ENCODE measurements around the gene ZNF592. TPM values are rescaled to one million over a fixed set of nuclear protein-coding genes. Genes with fewer than 3 reads are reported as not detected.

The ZNF592 gene
- total and polyA plus RNA-seq, 5 experiments from 2014 or later = 3.2 to 40.7 (median 9.4) TPM

- Mint-ChIP-seq H3K4me1 (peaks cover 8 to 34% (median 23%) of the 10 kb centered on the region in 4 donors), H3K27me3 (no peaks in the 10 kb centered on the region), H3K9me3 (no peaks in the 10 kb centered on the region), H3K36me3 (peaks cover 0 to 49% (median 9%) of the 10 kb centered on the region in 3 donors), H3K4me3 (no peak overlapping the region), H3K27ac (peak overlapping the region in 9 of 10 donors; percentile 9 to 85 (median 69))
- POLR2A ChIA-PET = interaction anchor here (1.4 kb wide), 1 partner anchor 15 kb away, joined by 3 read pairs; no protein-coding TSS in a partner anchor
- ATAC-seq (no peak), DNase-seq (no peak)
Measured at GRCh38 chr15:84764585-84764984, 16.2 kb downstream of the ZNF592 start.

GRCh38 chr15:84764989-84765388 lies 16.6 kb downstream of the ZNF592 start:
- DNase-seq = no peak
- ATAC-seq = no peak
- POLR2A ChIA-PET = interaction anchor here (1.4 kb wide), 1 partner anchor 15 kb away, joined by 3 read pairs; no protein-coding TSS in a partner anchor
- Mint-ChIP-seq H3K36me3 (peaks cover 0 to 51% (median 9%) of the 10 kb centered on the region in 3 donors), H3K4me1 (peaks cover 11 to 37% (median 27%) of the 10 kb centered on the region in 4 donors), H3K27ac (peak overlapping the region in 8 of 10 donors; percentile 9 to 77 (median 66)), H3K27me3 (no peaks in the 10 kb centered on the region), H3K9me3 (no peaks in the 10 kb centered on the region), H3K4me3 (peak overlapping the region in 1 of 10 donors; percentile 20)

DNA sequence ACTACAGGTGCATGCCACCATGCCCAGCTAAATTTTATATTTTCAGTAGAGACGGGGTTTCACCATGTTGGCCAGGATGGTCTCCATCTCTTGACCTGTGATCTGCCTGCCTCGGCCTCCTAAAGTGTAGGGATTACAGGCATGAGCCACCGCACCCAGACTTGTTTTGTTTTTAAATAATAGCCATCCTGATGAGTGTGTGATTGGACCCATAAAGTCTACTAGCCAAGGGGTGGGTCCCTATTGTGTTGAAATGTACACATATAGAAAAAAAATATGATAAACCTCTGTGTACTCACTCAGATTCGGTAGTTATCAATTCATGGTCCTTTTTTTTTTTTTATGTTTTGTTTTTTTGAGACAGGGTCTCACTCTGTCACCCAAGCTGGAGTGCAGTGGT lies 17.3 kb downstream of the ZNF592 start:
- Mint-ChIP-seq H3K36me3 (peaks cover 0 to 54% (median 9%) of the 10 kb centered on the region in 3 donors), H3K27ac (peak overlapping the region in 2 of 10 donors; percentile 32 to 72), H3K27me3 (no peaks in the 10 kb centered on the region), H3K4me1 (peaks cover 15 to 42% (median 32%) of the 10 kb centered on the region in 4 donors), H3K4me3 (no peak overlapping the region), H3K9me3 (no peaks in the 10 kb centered on the region)
- ATAC-seq (no peak), DNase-seq (no peak)
- POLR2A ChIA-PET = no interaction called here

GRCh38 chr15:84766461-84767035 lies 18.2 kb downstream of the ZNF592 start:
- no peaks in the 10 kb centered on the region for H3K27me3 Mint-ChIP-seq
- DNase-seq (no peak), ATAC-seq (no peak)
- POLR2A ChIA-PET = no interaction called here
- H3K36me3 Mint-ChIP-seq = peaks cover 0 to 56% (median 9%) of the 10 kb centered on the region in 3 donors
- peak overlapping the region in 4 of 10 donors; percentile 3 to 52 (median 22) for H3K27ac Mint-ChIP-seq
- no peaks in the 10 kb centered on the region for H3K9me3 Mint-ChIP-seq
- H3K4me1 Mint-ChIP-seq = peaks cover 23 to 50% (median 39%) of the 10 kb centered on the region in 4 donors
- H3K4me3 Mint-ChIP-seq = no peak overlapping the region

DNA sequence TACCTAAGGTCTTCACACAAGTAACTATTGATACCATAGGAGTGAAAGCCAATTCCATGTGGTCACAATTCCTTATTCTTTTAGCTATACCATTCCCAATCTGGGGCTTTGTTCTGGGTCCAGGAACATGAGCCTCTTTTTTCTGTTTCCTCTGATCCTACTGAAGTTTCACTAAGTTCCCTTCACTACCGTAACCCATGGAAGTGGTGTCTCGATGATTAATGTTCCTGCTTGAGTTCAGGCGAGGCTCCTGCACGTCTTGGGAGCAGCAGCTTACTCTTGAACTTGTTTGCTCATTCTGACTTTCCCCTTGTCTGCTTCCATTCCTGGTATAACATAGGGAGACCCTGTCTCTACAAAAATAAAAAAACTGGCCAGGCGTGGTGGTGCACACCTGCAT lies 23.6 kb downstream of the ZNF592 start:
- POLR2A ChIA-PET = interaction anchor here (0.6 to 0.9 kb wide), 2 partner anchors 20 to 58 kb away, joined by 3 read pairs; no protein-coding TSS in a partner anchor

DNA sequence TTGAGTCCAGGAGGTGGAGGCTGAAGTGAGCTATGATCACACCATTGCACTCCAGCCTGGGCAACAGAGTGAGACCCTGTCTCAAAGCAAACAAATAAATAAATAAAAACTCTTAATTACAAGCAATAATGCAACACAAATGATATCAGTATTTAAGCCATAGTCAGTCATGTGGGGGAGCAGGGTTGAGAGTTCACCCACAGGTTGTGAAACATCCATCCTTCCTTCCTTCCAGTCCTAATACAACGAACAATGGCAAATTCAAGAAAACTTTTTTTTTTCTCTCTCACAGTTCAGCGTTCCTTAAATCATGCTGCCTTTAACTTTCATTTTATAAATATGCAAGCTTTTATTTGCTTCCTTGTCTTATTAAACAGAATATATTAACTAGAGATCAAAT lies 24.1 kb downstream of the ZNF592 start:
- DNase-seq (no peak), ATAC-seq (no peak)
- peaks cover 30 to 60% (median 47%) of the 10 kb centered on the region in 4 donors for H3K4me1 Mint-ChIP-seq
- H3K27me3 Mint-ChIP-seq = no peaks in the 10 kb centered on the region
- POLR2A ChIA-PET = no interaction called here
- H3K9me3 Mint-ChIP-seq = no peaks in the 10 kb centered on the region
- H3K4me3 Mint-ChIP-seq = no peak overlapping the region
- H3K27ac Mint-ChIP-seq = peak overlapping the region in 5 of 10 donors; percentile 6 to 48 (median 25)
- H3K36me3 Mint-ChIP-seq = peaks cover 0 to 55% (median 12%) of the 10 kb centered on the region in 3 donors

More for the DNA sequence above, 23.6 kb downstream of the ZNF592 start:
- H3K27ac Mint-ChIP-seq = peak overlapping the region in 5 of 10 donors; percentile 11 to 36 (median 19)
- H3K36me3 Mint-ChIP-seq = peaks cover 0 to 59% (median 12%) of the 10 kb centered on the region in 3 donors
- peaks cover 30 to 60% (median 48%) of the 10 kb centered on the region in 4 donors for H3K4me1 Mint-ChIP-seq
- H3K4me3 Mint-ChIP-seq = no peak overlapping the region
- H3K9me3 Mint-ChIP-seq = no peaks in the 10 kb centered on the region
- H3K27me3 Mint-ChIP-seq = no peaks in the 10 kb centered on the region
- ATAC-seq (no peak), DNase-seq (no peak)

DNA sequence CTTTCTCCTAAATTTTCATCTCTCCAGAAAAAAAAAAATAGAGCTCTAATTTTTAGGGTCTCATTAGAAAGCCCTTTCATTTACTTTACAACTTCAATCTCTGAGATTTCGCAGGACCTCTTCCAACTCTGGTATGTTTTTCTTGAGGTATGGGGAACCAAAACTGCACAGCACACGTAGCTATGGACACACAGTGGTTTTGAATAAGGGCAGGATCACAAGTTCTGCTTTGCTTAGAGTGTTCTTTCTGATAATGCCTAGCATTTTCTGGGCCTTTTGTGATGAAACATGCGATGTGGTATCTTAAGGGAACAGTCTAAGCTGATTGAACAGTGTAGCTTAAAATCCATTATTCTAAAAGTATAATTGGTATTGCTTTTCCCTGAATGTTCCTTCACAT lies 25.3 kb downstream of the ZNF592 start:
- Mint-ChIP-seq H3K9me3 (no peaks in the 10 kb centered on the region), H3K4me1 (peaks cover 34 to 62% (median 52%) of the 10 kb centered on the region in 4 donors), H3K27ac (peak overlapping the region in 7 of 10 donors; percentile 0 to 81 (median 60)), H3K36me3 (peaks cover 0 to 54% (median 12%) of the 10 kb centered on the region in 3 donors), H3K27me3 (no peaks in the 10 kb centered on the region), H3K4me3 (no peak overlapping the region)
- DNase-seq (no peak), ATAC-seq (no peak)
- POLR2A ChIA-PET = no interaction called here

GRCh38 chr15:84775867-84776449 lies 27.6 kb downstream of the ZNF592 start:
- H3K27ac Mint-ChIP-seq = peak overlapping the region in 7 of 10 donors; percentile 31 to 84 (median 46)
- no peaks in the 10 kb centered on the region for H3K9me3 Mint-ChIP-seq
- POLR2A ChIA-PET = interaction anchor here (1.6 kb wide), 1 partner anchor 24 kb away, joined by 5 read pairs; no protein-coding TSS in a partner anchor
- H3K4me1 Mint-ChIP-seq = peaks cover 26 to 54% (median 39%) of the 10 kb centered on the region in 4 donors
- H3K4me3 Mint-ChIP-seq = no peak overlapping the region
- no peak for ATAC-seq
- H3K27me3 Mint-ChIP-seq = no peaks in the 10 kb centered on the region
- no peak for DNase-seq
- peaks cover 0 to 49% (median 6%) of the 10 kb centered on the region in 3 donors for H3K36me3 Mint-ChIP-seq

- Mint-ChIP-seq H3K9me3 (no peaks in the 10 kb centered on the region), H3K27me3 (no peaks in the 10 kb centered on the region), H3K4me3 (no peak overlapping the region), H3K4me1 (peaks cover 20 to 37% (median 30%) of the 10 kb centered on the region in 4 donors), H3K36me3 (peaks cover 0 to 63% (median 9%) of the 10 kb centered on the region in 3 donors), H3K27ac (peak overlapping the region in 3 of 10 donors; percentile 28 to 75 (median 54))
- ATAC-seq (no peak), DNase-seq (no peak)
- POLR2A ChIA-PET = no interaction called here
Measured at GRCh38 chr15:84778194-84778593, 29.8 kb downstream of the ZNF592 start.

DNA sequence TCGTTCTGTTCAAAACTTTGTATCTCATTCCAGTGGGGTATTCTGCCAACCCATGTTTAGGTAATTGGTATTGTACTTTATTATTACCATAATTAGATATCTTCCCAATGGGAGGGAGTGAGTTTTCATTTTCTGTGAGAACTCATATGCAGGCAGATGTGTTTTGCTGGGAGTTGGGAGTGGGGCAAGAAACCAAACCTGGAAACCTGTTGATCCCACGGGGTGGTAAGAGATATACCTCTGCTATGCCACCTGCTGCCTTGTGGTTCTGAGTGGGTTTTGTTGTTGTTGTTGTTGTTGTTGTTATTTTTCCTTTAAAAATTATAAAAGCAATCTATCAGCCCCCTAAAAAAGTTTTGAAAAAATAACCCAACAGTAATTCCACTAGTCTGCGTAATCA lies 32.1 kb downstream of the ZNF592 start:
- Mint-ChIP-seq H3K4me3 (no peak overlapping the region), H3K9me3 (no peaks in the 10 kb centered on the region), H3K27me3 (no peaks in the 10 kb centered on the region), H3K27ac (no peak overlapping the region), H3K36me3 (peaks cover 0 to 64% (median 11%) of the 10 kb centered on the region in 3 donors), H3K4me1 (peaks cover 19 to 31% (median 30%) of the 10 kb centered on the region in 4 donors)
- ATAC-seq (no peak), DNase-seq (no peak)
- POLR2A ChIA-PET = no interaction called here

DNA sequence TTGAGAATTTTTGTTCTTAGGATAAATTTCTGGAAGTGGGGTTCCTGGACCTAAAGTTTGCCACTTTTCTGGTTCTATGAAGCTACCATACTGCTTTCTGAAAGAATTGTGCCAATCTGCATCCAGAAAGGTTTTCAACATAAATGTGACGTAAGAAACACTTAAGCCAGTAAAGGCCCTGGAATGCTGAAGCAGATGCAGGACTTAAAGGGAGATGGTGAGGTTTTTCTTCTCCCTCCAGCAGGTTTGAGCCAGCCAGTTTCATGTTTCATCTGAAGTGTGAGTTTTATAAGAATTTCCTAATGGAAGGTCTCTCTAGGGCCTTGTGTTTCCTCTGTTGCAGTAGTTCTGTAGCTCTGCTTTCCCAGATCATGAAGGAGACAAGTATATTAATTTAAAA lies 33.1 kb downstream of the ZNF592 start:
- Mint-ChIP-seq H3K4me1 (peaks cover 19 to 40% (median 33%) of the 10 kb centered on the region in 4 donors), H3K27ac (peak overlapping the region in 4 of 10 donors; percentile 8 to 55 (median 27)), H3K4me3 (no peak overlapping the region), H3K36me3 (peaks cover 0 to 73% (median 11%) of the 10 kb centered on the region in 3 donors), H3K27me3 (no peaks in the 10 kb centered on the region), H3K9me3 (no peaks in the 10 kb centered on the region)
- POLR2A ChIA-PET = no interaction called here
- DNase-seq = no peak
- ATAC-seq = no peak

DNA sequence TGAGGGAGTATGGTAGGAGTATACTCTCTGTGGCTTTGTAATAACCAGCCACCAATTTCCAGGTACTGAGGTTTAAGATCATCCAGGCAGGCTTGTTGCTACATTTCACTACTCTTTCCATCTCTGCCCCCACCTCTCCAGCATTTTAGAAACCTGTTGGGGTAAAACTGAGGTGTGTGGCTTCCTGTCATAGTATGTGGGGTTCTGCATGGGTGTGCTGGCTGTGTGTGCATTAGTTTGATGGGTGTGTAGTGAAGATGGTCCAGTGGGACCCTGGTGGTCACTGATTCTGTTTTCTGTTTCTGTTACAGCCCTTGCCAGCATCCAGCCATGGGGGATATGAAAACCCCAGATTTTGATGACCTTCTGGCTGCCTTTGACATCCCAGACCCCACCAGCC lies 34.0 kb downstream of the ZNF592 start:
- no peak for ATAC-seq
- no peaks in the 10 kb centered on the region for H3K27me3 Mint-ChIP-seq

More for the DNA sequence above, 34.0 kb downstream of the ZNF592 start:
- DNase-seq = no peak
- Mint-ChIP-seq H3K36me3 (peaks cover 0 to 77% (median 11%) of the 10 kb centered on the region in 3 donors), H3K9me3 (no peaks in the 10 kb centered on the region), H3K4me3 (no peak overlapping the region), H3K4me1 (peaks cover 19 to 40% (median 36%) of the 10 kb centered on the region in 4 donors), H3K27ac (peak overlapping the region in 2 of 10 donors; percentile 37 to 75)
- POLR2A ChIA-PET = no interaction called here
